IPS DF 4.7 (cell line): ENCODE data around the gene RSPRY1.
A peak's percentile ranks its signal among the peaks of the same experiment; 100 is the strongest.

Experiments
- DNase-seq: peaks from one replicate; pipeline ENCODE4 v3.0.0-alpha.2; 2013; ENCODE audit warnings: low spot score; ENCODE audit errors: extremely low read depth

The RSPRY1 gene

DNA sequence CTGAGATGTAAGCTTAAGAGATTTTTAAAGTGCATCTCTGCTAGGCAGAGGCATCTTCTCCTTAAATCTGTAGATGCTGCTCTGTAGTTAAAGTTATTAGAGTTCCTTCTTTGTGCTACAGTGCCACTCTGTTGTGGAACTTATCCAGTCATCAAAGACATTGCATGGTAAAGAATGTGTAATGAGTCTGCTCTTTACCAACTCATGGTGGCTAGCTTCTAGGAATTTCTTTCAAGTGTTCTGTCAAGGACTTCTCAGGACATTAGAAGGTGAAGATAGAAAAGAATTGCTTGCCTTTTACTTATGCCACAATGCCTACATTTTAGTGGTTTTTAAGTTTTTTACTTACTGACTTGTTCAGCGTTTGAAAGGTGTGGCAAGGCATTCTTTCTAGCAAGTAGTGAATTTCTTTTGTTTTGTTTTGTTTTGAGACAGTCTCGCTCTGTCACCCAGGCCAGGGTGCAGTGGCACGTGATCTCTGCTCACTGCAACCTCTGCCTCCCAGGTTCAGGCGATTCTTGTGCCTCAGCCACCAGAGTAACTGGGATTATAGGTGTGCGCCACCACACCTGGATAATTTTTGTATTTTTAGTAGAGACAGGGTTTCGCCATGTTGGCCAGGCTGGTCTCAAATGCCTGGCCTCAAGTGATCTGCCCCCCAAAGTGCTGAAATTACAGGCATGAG is 38.7 kb downstream of the RSPRY1 start:
- no peak for DNase-seq

- no peak for DNase-seq
These were observed 39.8 kb downstream of the RSPRY1 start for GRCh38 chr16:57225978-57226377.

- no peak for DNase-seq
These were observed 40.8 kb downstream of the RSPRY1 start for GRCh38 chr16:57226701-57227621.

DNA sequence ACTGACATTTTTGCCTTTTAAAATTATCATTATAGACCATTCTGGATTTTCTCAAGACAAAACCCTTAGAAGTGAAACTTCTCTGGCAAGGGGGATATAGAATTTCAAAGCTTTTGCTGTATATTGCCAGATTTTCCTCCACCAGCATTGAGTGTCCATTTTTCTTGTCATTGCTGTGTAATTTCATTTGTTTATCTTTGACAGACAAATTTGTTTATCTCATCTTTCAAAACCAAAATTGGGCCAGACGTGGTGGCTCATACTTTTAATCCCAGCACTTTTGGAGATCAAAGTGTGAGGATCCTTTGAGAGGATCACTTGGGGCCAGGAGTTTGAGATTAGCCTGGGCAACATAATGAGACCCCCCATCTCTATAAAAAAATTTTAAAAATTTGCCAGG is 43.0 kb downstream of the RSPRY1 start:
- DNase-seq: no peak

GRCh38 chr16:57231821-57232350 is 45.8 kb downstream of the RSPRY1 start:
- no peak for DNase-seq

- no peak for DNase-seq
These were observed 48.0 kb downstream of the RSPRY1 start for GRCh38 chr16:57233944-57234706.

DNA sequence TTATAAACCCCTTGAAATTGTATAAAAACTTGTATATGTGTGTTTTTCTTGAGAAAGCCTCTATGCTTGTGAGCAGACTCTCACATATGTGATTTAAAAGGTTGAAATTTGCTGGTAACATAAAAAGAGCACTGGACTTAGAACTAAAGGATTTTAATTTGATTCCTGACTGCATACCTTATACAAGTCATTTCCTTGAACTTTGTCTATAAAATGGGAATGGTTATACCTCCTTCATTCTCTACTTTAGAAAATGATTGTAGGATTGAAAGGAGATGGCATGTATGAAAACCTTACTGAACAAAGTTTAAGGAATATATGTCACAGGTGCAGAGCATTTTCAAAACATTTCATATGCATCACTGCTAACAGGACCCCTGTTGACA is 48.6 kb downstream of the RSPRY1 start:
- no peak for DNase-seq

DNA sequence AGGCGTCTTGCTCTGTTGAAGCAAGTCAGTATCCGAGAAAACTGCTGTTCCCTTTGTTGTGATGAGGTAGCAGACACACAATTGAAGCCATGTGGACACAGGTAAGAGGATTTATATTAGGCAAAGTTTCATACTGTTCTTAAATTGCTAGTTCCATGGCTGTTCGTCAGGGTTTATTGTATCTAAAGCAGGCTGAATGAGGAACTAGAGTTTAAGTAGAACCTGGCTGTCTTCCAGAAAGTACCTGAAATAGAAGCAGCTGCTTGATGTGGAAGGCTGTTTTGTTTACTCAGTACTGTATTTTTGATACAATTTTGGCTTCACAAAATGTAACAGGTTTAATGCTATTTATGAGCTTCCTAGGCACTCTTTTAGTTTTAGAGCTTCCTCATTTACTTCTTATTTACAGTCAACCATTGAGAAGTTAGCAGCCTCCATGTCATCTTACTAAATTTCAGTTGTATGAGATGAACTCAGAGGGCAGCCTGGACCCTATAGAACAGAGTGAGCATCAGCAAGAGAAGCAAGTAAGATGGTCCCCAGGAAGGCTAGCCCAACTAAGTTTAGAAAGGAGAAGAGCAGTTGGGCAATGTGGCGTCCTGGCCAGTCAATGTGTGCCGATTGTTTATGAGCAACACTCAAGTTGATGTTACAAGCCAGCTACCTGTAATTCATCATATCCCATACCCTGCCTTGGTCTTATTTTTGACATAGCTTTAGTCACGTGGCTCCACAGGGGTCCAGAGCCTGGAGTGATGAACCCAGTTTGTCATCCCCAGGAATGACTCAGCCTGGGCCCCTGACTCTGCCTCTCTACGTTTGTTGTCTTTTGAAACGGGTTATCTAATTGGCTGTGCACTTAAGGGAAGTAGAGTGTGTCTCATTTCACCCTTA is 49.2 kb downstream of the RSPRY1 start:
- no peak for DNase-seq

DNA sequence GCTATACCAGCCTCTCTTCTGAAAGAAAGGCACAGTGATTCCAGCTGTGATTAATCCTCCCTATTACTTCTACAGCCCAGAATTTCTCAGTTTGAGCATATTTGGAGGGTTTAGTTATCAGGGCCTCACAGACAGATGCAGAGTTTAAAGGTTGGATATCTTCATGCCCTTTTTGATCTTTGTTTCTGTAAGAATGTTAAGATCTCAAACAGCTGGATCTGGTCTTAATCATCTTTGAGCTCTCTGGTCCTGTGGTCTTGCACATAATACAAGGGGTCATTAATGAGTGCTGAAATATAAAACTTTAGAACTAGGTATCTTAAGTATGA is 49.9 kb downstream of the RSPRY1 start:
- no peak for DNase-seq

DNA sequence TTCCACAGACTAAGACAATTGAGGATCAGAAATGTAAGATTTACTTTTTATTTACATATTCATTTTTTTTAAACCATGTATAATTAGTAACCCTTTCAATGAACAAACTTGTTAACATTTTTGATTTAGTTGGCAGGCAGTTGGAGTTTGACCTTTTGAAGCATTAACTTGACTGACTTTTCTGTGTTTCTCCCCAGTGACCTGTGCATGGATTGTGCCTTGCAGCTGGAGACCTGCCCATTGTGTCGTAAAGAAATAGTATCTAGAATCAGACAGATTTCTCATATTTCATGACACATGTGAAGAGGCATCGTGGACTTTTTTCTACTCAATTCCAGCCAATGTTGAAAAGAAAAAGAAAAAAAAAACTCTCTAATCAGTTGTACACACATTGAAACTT is 52.6 kb downstream of the RSPRY1 start:
- no peak for DNase-seq

DNA sequence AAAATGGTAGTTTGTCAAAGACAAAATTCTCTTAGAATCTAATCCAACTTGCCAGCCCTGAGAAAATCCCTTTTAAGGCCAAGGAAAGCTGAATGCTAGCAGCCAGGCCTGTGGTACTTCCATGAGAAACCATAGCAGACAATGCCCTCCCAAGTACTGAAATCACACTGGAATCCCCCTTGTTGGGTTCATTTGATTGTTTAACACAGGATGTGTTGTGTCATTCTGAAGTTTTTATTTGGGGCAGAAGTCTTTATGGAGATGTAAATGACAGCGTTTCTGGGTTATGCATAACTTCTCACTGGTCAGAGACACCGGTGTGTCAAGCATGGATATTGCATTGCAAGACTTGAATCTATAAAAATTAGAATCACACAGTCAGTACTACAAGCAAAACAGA is 53.0 kb downstream of the RSPRY1 start:
- DNase-seq: no peak

DNA sequence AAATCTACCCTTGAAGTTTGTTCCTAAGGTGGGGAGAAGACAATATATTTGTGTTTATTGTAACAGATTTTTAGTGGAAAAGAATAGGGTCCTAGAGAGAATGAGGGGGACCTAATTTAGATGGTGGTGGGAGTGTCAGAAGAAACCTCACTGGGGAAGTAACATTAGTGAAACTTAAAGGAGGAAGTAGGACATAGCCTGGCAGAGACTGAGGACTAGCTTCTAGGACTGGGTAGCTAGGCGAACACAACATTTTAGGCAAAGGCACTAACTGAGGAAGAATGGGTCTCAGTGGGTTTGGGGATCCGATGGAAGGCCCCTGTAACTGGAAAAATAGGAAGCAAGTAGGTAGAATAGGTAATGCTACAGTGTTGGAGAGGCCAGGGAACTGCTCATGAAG is 54.7 kb downstream of the RSPRY1 start:
- no peak for DNase-seq

DNA sequence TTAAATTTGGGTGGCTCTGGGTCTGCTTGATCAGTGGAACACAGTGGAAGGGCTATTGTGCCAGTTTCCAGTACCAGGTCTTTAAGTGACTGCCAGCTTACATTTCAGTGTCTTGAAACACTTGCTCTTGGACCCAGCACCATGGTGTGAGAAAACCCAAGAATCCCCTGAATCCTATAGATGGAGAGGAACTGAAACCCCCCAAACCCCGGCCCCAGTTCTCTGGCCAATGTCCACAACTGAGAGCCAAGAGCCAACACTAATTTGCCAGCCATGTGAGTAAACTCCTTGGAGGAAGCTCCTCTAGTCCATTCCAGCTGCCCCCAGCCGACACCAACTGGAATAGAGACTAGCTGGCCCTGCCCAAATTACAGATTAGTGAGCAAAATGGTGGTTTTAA is 56.5 kb downstream of the RSPRY1 start:
- no peak for DNase-seq

DNA sequence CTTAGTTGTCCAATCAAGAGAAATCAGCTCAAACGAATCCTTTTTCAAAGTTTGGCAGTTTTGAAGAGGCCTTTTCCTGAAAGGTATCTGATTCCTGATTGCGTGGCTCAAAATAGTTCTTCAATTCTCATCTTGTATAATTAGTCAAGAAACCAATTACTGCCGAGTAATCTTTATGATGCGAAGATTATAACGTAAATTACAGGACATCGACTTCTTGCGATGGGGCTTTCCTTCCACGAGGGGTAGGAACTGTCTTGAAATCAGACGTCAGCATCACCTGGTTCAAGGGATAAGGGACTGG is 58.3 kb downstream of the RSPRY1 start:
- no peak for DNase-seq

DNA sequence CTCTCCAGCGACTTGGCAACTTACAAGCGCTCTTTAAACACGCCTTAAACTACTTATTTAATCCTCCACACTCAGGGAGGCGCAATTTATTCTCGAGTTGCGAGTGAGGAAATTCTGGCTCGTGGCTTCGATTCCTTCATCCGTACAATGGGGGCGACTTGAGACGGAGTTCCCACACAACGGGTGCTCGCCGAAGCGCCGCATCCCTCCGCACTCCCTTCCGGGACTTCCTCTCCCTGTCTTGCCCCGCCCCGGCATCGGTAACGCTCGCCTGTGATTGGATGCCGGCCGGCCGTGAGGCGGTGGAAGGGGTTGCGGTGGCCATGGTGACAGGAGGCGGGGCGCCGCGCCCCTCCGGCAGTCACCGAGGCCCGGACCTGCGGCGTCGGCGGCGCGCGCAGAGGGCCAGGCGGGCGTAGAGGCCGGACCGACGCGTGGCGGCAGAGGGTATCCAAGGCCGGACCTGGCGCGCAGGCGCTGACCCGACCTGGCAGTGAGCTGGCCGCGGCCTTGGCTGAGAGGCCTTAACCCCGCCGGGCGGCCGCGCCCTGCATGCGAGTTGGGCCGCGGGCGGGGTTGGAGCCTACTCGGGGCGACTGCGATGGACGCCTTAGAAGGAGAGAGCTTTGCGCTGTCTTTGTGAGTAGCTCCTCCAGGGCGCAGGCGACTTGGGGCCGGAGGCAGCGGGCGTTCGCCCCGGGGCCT is 58.8 kb downstream of the RSPRY1 start, which contains the start of gene ARL2BP:
Gene ARL2BP, plus strand, starts transcription at position 493 of the 705 bp plus-strand sequence. Its CDS starts 109 bp downstream, at position 602.
- DNase-seq: peak; percentile 87

GRCh38 chr16:57245472-57246113 is 59.5 kb downstream of the RSPRY1 start:
- no peak for DNase-seq

- no peak for DNase-seq
These were observed 65.2 kb downstream of the RSPRY1 start for GRCh38 chr16:57251352-57251751.

- no peak for DNase-seq
These were observed 66.1 kb downstream of the RSPRY1 start for GRCh38 chr16:57252148-57252721.

GRCh38 chr16:57253466-57253865 is 67.3 kb downstream of the RSPRY1 start:
- DNase-seq: no peak
